HT1080 (cell line): ENCODE measurements around the gene ABCF1. TPM values are rescaled to one million over a fixed set of nuclear protein-coding genes. Genes with fewer than 3 reads are reported as not detected.

ENCODE experiments used
- DNase-seq: peaks from one replicate; pipeline ENCODE4 v3.0.0-alpha.2; 2015; ENCODE audit warnings: low read depth
- small RNA-seq: library from RNA; depleted of rRNA; stranded (forward); fragments of <200 nt; gene quantifications from one replicate; pipeline ENCODE3, GENCODE V24; 2014
- total RNA-seq: library from RNA; depleted of rRNA; stranded (reverse); fragments of >200 nt; shearing (Covaris generic); gene quantifications from 2 replicates; pipeline ENCODE4 v1.2.3, GENCODE V29; 2014; rRNA removed

The ABCF1 gene
- total RNA-seq, 1 experiment from 2014 or later: 77.8 TPM

DNA sequence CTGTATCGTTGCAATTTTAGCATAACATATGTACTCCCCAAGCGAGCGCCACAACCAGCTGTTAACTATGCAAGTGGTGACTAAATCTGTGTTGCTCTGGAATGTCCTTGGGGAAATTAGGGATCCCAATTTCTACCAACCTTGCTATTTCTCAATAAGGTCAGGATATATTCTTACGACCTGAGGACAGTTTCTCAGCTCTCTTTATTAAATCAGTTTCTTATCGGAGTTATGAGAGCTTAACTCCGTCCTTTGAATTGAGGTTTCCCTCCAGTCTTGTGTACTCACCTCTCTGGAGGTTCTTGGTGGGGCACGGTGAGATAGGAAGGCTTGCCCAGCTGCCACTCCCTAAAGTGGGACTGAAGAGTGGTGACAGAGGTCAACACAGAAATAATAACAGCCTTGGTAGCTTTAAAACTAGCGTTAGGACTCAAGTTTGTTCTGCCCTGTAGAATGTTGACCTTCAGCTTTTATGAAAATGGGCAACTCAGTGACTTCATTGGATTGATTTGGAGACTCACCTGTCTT is 47.1 kb downstream of the ABCF1 start:
- DNase-seq: no peak

DNA sequence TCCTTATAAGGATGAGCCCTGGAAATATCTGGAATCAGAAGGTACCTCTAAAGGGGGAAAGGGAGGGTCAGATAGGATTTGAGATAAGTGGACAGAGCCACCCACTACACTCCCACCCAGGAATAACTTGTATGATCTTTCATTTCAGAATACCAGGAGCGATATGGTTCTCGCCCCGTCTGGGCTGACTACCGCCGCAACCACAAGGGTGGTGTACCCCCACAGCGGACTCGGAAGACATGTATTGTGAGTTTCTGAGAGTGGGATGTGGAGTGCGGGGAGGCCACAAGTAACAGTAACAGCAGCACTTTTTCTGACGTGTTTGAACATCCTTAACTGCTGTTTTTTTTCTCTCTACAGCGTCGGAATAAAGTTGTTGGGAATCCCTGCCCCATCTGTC is 48.3 kb downstream of the ABCF1 start:
- no peak for DNase-seq

DNA sequence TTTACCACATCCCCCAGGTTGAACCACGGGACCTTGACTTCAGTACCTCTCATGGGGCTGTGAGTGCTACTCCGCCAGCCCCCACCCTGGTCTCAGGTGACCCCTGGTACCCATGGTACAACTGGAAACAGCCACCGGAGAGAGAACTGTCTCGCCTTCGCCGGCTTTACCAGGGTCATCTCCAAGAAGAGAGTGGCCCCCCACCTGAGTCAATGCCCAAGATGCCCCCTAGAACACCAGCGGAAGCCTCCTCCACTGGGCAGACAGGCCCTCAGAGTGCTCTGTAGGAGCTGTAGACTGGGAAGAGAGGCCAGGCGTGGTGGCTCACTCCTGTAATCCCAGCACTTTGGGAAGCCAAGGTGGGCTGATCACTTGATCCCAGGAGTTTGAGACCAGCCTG is 54.3 kb downstream of the ABCF1 start:
- no peak for DNase-seq

DNA sequence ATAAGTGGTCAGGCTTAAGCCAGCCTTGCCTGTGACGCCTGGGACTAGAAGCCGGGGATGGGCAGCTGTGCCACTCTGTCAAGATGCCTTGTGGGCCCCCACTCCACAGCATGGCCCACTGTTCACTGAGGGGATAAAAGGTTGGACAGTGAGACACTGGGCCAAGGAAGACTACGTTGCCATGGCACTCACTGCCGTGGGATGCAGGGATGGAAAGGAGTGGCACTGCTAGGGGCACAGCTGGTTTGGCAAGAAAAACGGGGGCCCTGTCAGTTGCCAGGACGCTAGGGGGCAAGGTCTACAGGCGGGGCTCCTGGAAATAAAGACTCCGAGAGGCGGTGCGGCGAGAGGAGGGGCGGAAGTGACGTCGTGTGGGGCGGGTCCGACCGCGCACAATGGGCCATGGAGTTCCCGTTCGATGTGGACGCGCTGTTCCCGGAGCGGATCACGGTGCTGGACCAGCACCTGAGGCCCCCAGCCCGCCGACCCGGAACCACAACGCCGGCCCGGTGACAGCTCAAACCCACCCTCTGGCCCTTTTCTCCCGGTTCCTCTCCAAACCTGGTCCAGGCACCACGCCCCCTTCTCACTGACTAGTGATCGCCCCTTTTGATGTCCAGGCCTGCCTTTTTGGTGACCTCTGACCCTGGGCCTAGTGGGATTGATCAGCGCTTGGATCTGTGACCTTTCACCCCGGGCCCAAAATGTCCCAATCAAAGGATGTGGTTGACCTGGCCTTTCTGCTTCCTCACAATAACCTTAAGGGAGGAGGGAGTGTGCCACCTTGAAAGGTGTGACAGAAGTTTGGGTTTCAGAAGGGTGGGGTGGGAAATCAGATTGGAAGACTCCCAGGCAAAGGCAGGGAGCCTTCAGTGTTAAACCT is 55.5 kb downstream of the ABCF1 start, which contains the start of gene ATAT1:
Gene ATAT1, plus strand, starts transcription at position 391 of the 883 bp plus-strand sequence.
- peak; percentile 81 for DNase-seq

DNA sequence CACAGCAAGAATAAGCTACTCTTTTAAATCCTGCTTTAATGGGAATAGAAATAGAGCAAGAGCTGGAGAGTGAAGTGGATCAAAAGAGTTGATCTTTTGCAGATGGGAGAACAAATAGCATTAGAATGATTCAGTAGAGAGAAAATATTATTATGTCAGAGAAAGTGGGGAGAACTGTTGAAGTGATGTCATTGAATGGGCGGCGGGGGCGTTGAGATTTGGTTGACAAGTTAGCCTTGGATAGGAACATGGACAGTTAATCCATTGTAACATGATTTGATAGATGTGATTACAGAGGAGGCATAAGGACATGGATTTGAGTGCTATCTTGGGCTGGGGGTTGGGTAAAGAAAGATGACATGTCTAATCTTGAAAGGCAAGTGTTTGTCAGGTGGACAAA is 64.6 kb downstream of the ABCF1 start:
- DNase-seq: no peak

DNA sequence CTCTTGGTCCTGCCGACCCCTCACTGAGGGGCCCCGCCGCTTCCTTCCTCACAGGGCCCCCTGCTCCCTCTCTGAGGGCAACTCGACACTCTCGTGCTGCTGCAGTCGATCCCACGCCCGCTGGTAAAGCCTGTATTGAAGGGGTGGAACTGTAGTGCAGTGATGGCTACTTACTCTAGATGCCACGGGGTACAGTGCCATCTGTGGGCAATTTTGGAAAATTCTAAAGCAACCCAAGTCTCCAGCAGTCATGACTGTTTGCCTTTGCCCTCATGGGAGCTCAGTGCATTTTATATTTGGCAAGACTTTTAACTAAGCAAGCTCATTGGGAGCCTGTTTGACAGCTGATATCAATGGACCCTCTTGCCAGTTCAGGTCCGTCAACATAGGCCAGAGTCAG is 69.2 kb downstream of the ABCF1 start:
- DNase-seq: no peak

DNA sequence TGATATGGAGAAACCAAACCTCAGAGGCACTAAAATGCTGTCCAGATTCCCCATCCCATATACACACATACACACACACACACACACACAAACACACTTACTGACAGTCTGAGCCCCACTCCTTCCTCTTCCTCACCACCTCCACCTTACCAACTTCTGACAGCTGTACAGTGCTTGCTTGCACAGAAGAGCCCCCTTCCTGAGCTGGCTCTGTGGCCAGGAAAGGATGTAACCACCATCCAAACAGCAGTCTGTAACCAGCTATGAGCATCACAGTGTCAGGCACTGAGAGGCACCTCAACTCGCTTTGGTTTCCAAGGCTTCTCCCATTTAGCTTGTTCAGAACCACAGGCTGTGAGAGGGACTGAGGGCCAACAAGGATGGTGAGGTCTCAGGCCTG is 69.8 kb downstream of the ABCF1 start:
- no peak for DNase-seq

Small RNAs within 50 kb of the gene (small RNA-seq; reads per million reads assigned to genes)
- 0.45 reads per million, percentile 51 among the genes with 10 or more reads in this experiment for gene MIR877

Other genes starting within 250 kb of the ABCF1 start
- 13.2 and 16.3 TPM in 2 replicates for gene TRIM39, start 244.5 kb upstream of the ABCF1 start, total RNA-seq
- 116 and 119 TPM in 2 replicates for gene RPP21, start 226.3 kb upstream of the ABCF1 start, total RNA-seq
- 51.5 and 51.9 TPM in 2 replicates for gene HLA-E, start 81.9 kb upstream of the ABCF1 start, total RNA-seq
- 67.5 and 78.6 TPM in 2 replicates for gene GNL1, start 15.0 kb upstream of the ABCF1 start, total RNA-seq
- gene PRR3, start 14.1 kb upstream of the ABCF1 start, total RNA-seq: 12.7 and 21.4 TPM in 2 replicates
- gene PPP1R10, start 45.8 kb downstream of the ABCF1 start, total RNA-seq: 27.0 and 29.5 TPM in 2 replicates
- gene MRPS18B, start 46.4 kb downstream of the ABCF1 start, total RNA-seq: 112 and 132 TPM in 2 replicates
- gene ATAT1, start 55.4 kb downstream of the ABCF1 start, total RNA-seq: 4.5 and 6.6 TPM in 2 replicates
- 10.5 and 16.2 TPM in 2 replicates for gene C6orf136, start 75.7 kb downstream of the ABCF1 start, total RNA-seq
- 50.2 and 55.5 TPM in 2 replicates for gene DHX16, start 101.6 kb downstream of the ABCF1 start, total RNA-seq
- 86.0 and 109 TPM in 2 replicates for gene PPP1R18, start 115.2 kb downstream of the ABCF1 start, total RNA-seq
- gene NRM, start 119.5 kb downstream of the ABCF1 start, total RNA-seq: 11.2 and 18.5 TPM in 2 replicates
- gene MDC1, start 145.8 kb downstream of the ABCF1 start, total RNA-seq: 11.0 and 12.9 TPM in 2 replicates
- 1,534 and 1,911 TPM in 2 replicates for gene TUBB, start 148.9 kb downstream of the ABCF1 start, total RNA-seq
- 67.0 and 73.8 TPM in 2 replicates for gene FLOT1, start 171.2 kb downstream of the ABCF1 start, total RNA-seq
- gene IER3, start 173.1 kb downstream of the ABCF1 start, total RNA-seq: 156 and 195 TPM in 2 replicates